HepG2 (cell line): ENCODE data around the gene LDLRAD3. TPM values are rescaled to one million over a fixed set of nuclear protein-coding genes. Genes with fewer than 3 reads are reported as not detected.

ENCODE experiments used
- EEA1 ChIP-seq: sonication (generic); formaldehyde crosslinking; IDR thresholded peaks from 2 replicates; pipeline ENCODE4 v1.5.1; 2020; ENCODE audit warnings: mild to moderate bottlenecking, missing genetic modification reagents, borderline replicate concordance
- NFYC ChIP-seq: IDR thresholded peaks from 2 replicates; pipeline ENCODE4 v1.6.1; 2016; ENCODE audit warnings: missing genetic modification reagents, missing compliant biosample characterization
- SMC3 ChIP-seq: IDR thresholded peaks from 2 replicates; pipeline ENCODE4 v1.6.1; 2011; ENCODE audit warnings: low read length, improper control_type of control experiment
- ZMYM3 ChIP-seq: sonication (generic); formaldehyde crosslinking; IDR thresholded peaks from 2 replicates; pipeline ENCODE4 v1.5.1; 2020; ENCODE audit warnings: mild to moderate bottlenecking, missing genetic modification reagents
- ZNF232 ChIP-seq: sonication (generic); formaldehyde crosslinking; IDR thresholded peaks from 2 replicates; pipeline ENCODE4 v1.4.0; 2020; ENCODE audit warnings: missing genetic modification reagents, borderline replicate concordance
- polyA plus RNA-seq, 8 experiments: library from polyadenylated mRNA; depleted of rRNA in 3 of 8; stranded (reverse) in 7 of 8; unstranded in 1 of 8; fragments of >200 nt; fragmentation: Illumina TruSeq in 4 of 8; extraction: Trizol in 4 of 8; gene quantifications; 2 replicates each; pipeline versions ENCODE4 v1.2.1 to v1.2.3, GENCODE V29; 2011 to 2016; ENCODE audit warnings: low read depth in 4 of 8, missing spikeins in 1 of 8, mixed read lengths in 1 of 8; ENCODE audit not compliant: insufficient read depth in 1 of 8
- total RNA-seq, 5 experiments: library from RNA; depleted of rRNA; stranded (reverse); fragments of >200 nt; fragmentation: Illumina TruSeq; extraction: Trizol; gene quantifications; 2 replicates each; pipeline ENCODE4 v1.2.3, GENCODE V29; 2016; ENCODE audit warnings: low read depth in 1 of 5
- TF ChIP-seq, protein P1 (sequence below): sonication (generic); formaldehyde crosslinking; IDR thresholded peaks from 2 replicates; pipeline ENCODE4 v1.9.0; 2021; ENCODE audit warnings: mild to moderate bottlenecking, missing genetic modification reagents

LDLRAD3 gene
- total and polyA plus RNA-seq, 2 of the 13 experiments (the other 11 are each of a cell fraction or from before 2014, with no cell fraction given) = 0.50 to 0.60 TPM

DNA sequence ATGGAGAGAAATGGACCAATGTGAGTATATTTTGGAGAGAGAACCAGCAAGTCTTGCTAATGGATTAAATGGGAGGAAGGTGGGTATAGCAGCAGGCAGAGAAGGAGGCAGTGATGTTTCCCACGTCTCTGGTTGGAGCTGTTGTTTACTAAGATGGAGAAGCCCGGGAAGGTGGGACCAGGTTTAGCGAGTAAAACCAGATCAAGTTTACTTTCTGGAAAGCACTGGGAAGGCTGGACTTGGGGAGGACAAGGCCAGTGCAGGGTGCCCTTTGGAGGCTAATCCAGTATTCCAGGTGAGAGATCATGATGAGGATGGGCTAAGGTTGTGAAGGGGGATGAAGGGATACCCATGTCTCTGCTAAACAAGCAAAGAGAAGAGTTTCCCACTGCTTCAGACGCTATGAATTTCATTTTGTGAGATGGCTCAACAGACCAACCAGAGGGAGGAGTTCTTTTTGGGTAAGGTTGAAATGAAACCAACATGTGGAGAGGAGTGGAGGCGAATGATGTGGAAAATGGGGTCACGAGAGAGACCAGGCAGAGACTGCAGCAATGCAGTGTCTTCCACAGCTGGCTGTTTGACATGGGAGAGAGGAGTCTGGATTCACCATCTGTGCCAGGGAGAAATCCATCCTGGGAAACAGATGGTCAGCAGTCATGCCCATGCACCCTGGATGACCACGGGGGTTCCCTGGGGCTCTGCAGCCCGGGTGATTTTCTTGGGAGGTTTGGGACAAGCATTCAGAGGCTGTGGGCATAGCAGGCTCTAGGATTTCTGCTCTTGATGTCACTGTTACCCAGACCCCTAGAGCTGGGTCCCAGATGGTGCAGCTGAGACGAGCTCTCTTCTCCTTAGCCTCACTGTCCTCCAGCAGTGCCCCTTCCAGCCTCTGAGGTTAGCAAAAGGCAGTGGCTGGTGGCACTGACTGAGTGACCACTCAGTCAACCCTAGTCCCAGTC lies 320.4 kb downstream of the LDLRAD3 start (continued):
- TF ChIP-seq EEA1 (CRISPR knock-in tag) (no peak), NFYC (no peak), SMC3 (no peak), ZNF232 (CRISPR knock-in tag) (no peak), ZMYM3 (no peak)
- TF ChIP-seq, protein P1, sequence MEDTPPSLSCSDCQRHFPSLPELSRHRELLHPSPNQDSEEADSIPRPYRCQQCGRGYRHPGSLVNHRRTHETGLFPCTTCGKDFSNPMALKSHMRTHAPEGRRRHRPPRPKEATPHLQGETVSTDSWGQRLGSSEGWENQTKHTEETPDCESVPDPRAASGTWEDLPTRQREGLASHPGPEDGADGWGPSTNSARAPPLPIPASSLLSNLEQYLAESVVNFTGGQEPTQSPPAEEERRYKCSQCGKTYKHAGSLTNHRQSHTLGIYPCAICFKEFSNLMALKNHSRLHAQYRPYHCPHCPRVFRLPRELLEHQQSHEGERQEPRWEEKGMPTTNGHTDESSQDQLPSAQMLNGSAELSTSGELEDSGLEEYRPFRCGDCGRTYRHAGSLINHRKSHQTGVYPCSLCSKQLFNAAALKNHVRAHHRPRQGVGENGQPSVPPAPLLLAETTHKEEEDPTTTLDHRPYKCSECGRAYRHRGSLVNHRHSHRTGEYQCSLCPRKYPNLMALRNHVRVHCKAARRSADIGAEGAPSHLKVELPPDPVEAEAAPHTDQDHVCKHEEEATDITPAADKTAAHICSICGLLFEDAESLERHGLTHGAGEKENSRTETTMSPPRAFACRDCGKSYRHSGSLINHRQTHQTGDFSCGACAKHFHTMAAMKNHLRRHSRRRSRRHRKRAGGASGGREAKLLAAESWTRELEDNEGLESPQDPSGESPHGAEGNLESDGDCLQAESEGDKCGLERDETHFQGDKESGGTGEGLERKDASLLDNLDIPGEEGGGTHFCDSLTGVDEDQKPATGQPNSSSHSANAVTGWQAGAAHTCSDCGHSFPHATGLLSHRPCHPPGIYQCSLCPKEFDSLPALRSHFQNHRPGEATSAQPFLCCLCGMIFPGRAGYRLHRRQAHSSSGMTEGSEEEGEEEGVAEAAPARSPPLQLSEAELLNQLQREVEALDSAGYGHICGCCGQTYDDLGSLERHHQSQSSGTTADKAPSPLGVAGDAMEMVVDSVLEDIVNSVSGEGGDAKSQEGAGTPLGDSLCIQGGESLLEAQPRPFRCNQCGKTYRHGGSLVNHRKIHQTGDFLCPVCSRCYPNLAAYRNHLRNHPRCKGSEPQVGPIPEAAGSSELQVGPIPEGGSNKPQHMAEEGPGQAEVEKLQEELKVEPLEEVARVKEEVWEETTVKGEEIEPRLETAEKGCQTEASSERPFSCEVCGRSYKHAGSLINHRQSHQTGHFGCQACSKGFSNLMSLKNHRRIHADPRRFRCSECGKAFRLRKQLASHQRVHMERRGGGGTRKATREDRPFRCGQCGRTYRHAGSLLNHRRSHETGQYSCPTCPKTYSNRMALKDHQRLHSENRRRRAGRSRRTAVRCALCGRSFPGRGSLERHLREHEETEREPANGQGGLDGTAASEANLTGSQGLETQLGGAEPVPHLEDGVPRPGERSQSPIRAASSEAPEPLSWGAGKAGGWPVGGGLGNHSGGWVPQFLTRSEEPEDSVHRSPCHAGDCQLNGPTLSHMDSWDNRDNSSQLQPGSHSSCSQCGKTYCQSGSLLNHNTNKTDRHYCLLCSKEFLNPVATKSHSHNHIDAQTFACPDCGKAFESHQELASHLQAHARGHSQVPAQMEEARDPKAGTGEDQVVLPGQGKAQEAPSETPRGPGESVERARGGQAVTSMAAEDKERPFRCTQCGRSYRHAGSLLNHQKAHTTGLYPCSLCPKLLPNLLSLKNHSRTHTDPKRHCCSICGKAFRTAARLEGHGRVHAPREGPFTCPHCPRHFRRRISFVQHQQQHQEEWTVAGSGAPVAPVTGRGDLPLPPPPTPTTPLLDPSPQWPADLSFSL (CRISPR knock-in tag) = no peak
